ENCODE measurements around the gene RAPGEF5.

GRCh38 chr7:22105550-22105949, 251.4 kb downstream of the RAPGEF5 start:
- TF ChIP-seq EZH2 (IDR thresholded peaks at IDR 0.05): no peak
- TF ChIP-seq POLR2AphosphoS5 (IDR thresholded peaks at IDR 0.05; ENCODE audit: borderline replicate concordance, low read depth, low read length): no peak
- TF ChIP-seq FOXP2 (optimal IDR thresholded peaks at IDR 0.05; ENCODE audit: control extremely low read depth, extremely low read length, insufficient read depth): no peak
